IMR-90 (cell line): ENCODE results near the gene ITPKB. TPM values are rescaled to one million over a fixed set of nuclear protein-coding genes. Genes with fewer than 3 reads are reported as not detected.

Experiments
- ATAC-seq: fragments of 200-7000 bp; cut with Tn5 transposase; 2 replicates; pipeline ENCODE4 v1.9.1; 2020; ENCODE audit warnings: low read depth, mild to moderate bottlenecking, moderate library complexity
- BruUV-seq: library from RNA; stranded (reverse); fragments of 400-500 nt; replicated peaks from 2 replicates; lab custom pipeline; 2021; lab: Mats Ljungman, UMichigan
- CTCF ChIA-PET: fragments of 300-600 bp; formaldehyde crosslinking; extraction: SDS; loops from one replicate; lab custom pipeline; 2021; ENCODE audit warnings: antibody characterized with exemption; lab: Yijun Ruan, JAX
- POLR2A ChIA-PET: fragments of 300-600 bp; sonication (Branson Sonifier 250); formaldehyde crosslinking; loops from one replicate; lab custom pipeline; 2022; ENCODE audit warnings: antibody characterized with exemption; ENCODE audit not compliant: unreplicated experiment; lab: Charles Lee
- DNase-seq: peaks from one replicate; pipeline ENCODE4 v3.0.0; 2013
- H2AFZ ChIP-seq: replicated peaks from 2 replicates; pipeline ENCODE3; 2013; ENCODE audit warnings: low read length, mild to moderate bottlenecking; ENCODE audit not compliant: poor library complexity
- H2AK5ac ChIP-seq: 2 replicates; pipeline ENCODE4 v1.6.1; 2013; ENCODE audit warnings: low read depth, low read length, inconsistent platforms
- H2AK9ac ChIP-seq: replicated peaks from 2 replicates; pipeline ENCODE3; 2013; ENCODE audit warnings: mild to moderate bottlenecking, low read depth, low read length, moderate library complexity; ENCODE audit not compliant: poor library complexity
- H2BK120ac ChIP-seq: 2 replicates; pipeline ENCODE4 v1.6.1; 2013; ENCODE audit warnings: low read depth, low read length, inconsistent platforms
- H2BK15ac ChIP-seq: 3 replicates; pipeline ENCODE4 v1.6.1; 2013; ENCODE audit warnings: low read depth, low read length, inconsistent platforms
- H2BK20ac ChIP-seq: 2 replicates; pipeline ENCODE4 v1.6.1; 2013; ENCODE audit warnings: low read depth, mild to moderate bottlenecking, inconsistent platforms, low read length, moderate library complexity
- H2BK5ac ChIP-seq: 2 replicates; pipeline ENCODE4 v1.6.1; 2013; ENCODE audit warnings: mild to moderate bottlenecking, low read depth, low read length, inconsistent platforms; ENCODE audit not compliant: poor library complexity, severe bottlenecking
- H3K14ac ChIP-seq: replicated peaks from 2 replicates; pipeline ENCODE4 v1.6.1; 2013; ENCODE audit warnings: low read depth, low read length, inconsistent platforms
- H3K18ac ChIP-seq: 2 replicates; pipeline ENCODE4 v1.6.1; 2013; ENCODE audit warnings: low read depth, low read length, control low read depth
- H3K23ac ChIP-seq: 2 replicates; pipeline ENCODE4 v1.6.1; 2013; ENCODE audit warnings: low read depth, low read length, inconsistent platforms
- H3K27ac ChIP-seq: 2 replicates; pipeline ENCODE4 v1.5.1; 2013; ENCODE audit warnings: mild to moderate bottlenecking, control low read depth, low read length; ENCODE audit not compliant: insufficient read depth
- H3K27me3 ChIP-seq: 2 replicates; pipeline ENCODE4 v1.6.1; 2013; ENCODE audit warnings: low read length; ENCODE audit not compliant: control insufficient read depth, insufficient read depth
- H3K36me3 ChIP-seq: 2 replicates; pipeline ENCODE4 v1.6.1; 2013; ENCODE audit warnings: low read length, mixed read lengths; ENCODE audit not compliant: control insufficient read depth, insufficient read depth
- H3K4ac ChIP-seq: 2 replicates; pipeline ENCODE4 v1.6.1; 2013; ENCODE audit warnings: low read depth, low read length, inconsistent platforms
- H3K4me1 ChIP-seq: 2 replicates; pipeline ENCODE4 v1.6.1; 2013; ENCODE audit warnings: low read length, mixed read lengths; ENCODE audit not compliant: control insufficient read depth, insufficient read depth
- H3K4me2 ChIP-seq: 2 replicates; pipeline ENCODE4 v1.6.1; 2013; ENCODE audit warnings: low read depth, mild to moderate bottlenecking, control low read depth, low read length, moderate library complexity
- H3K4me3 ChIP-seq: 2 replicates; pipeline ENCODE4 v1.5.1; 2013; ENCODE audit warnings: low read depth, mild to moderate bottlenecking, control low read depth, low read length, moderate library complexity; ENCODE audit not compliant: insufficient read depth
- H3K56ac ChIP-seq: 2 replicates; pipeline ENCODE4 v1.6.1; 2013; ENCODE audit warnings: low read length, inconsistent platforms; ENCODE audit not compliant: insufficient read depth; ENCODE audit errors: extremely low read depth
- H3K79me1 ChIP-seq, 2 experiments: 2 replicates each; pipeline ENCODE4 v1.6.1; 2013; ENCODE audit warnings: low read length in 2 of 2, inconsistent platforms in 1 of 2, low read depth in 1 of 2
- H3K9ac ChIP-seq: 2 replicates; pipeline ENCODE4 v1.6.1; 2013; ENCODE audit warnings: low read depth, low read length, control low read depth
- H3K9me1 ChIP-seq: 2 replicates; pipeline ENCODE4 v1.6.1; 2013; ENCODE audit warnings: low read length, inconsistent platforms; ENCODE audit not compliant: insufficient read depth
- H3K9me3 ChIP-seq: 2 replicates; pipeline ENCODE4 v1.6.1; 2013; ENCODE audit warnings: low read length; ENCODE audit not compliant: control insufficient read depth, insufficient read depth
- H4K20me1 ChIP-seq: 2 replicates; pipeline ENCODE4 v1.6.1; 2013; ENCODE audit warnings: low read length, inconsistent platforms; ENCODE audit not compliant: insufficient read depth
- H4K5ac ChIP-seq: 2 replicates; pipeline ENCODE4 v1.6.1; 2013; ENCODE audit warnings: mild to moderate bottlenecking, low read depth, low read length, control low read depth
- H4K8ac ChIP-seq, 2 experiments: 2 replicates each; pipeline ENCODE4 v1.6.1; 2013; ENCODE audit warnings: low read depth in 2 of 2, low read length in 2 of 2, control low read depth in 1 of 2, inconsistent platforms in 1 of 2
- H4K91ac ChIP-seq: 2 replicates; pipeline ENCODE4 v1.6.1; 2013; ENCODE audit warnings: low read depth, low read length, inconsistent platforms; ENCODE audit not compliant: insufficient read depth
- BHLHE40 ChIP-seq: fragments of 150-350 bp; IDR thresholded peaks from 2 replicates; pipeline ENCODE4 v1.6.1; 2016; ENCODE audit warnings: mild to moderate bottlenecking, low read depth, low read length
- CEBPB ChIP-seq: IDR thresholded peaks from 2 replicates; pipeline ENCODE4 v1.6.1; 2012; ENCODE audit warnings: low read depth, low read length, improper control_type of control experiment
- CHD1 ChIP-seq: IDR thresholded peaks from 2 replicates; pipeline ENCODE4 v1.6.1; 2012; ENCODE audit warnings: low read depth, low read length, improper control_type of control experiment
- CTCF ChIP-seq: conservative IDR thresholded peaks from 2 replicates; pipeline ENCODE4 v1.5.1; 2012; ENCODE audit warnings: mild to moderate bottlenecking, low read depth, low read length, improper control_type of control experiment
- ELK1 ChIP-seq: fragments of 150-350 bp; IDR thresholded peaks from 2 replicates; pipeline ENCODE4 v1.6.1; 2016; ENCODE audit warnings: low read depth, mild to moderate bottlenecking, low read length, moderate library complexity, borderline replicate concordance
- FOS ChIP-seq: fragments of 150-350 bp; IDR thresholded peaks from 2 replicates; pipeline ENCODE4 v1.6.1; 2016; ENCODE audit warnings: low read depth, low read length
- MAFK ChIP-seq: IDR thresholded peaks from 2 replicates; pipeline ENCODE4 v1.6.1; 2012; ENCODE audit warnings: low read depth, low read length, improper control_type of control experiment
- MAZ ChIP-seq: IDR thresholded peaks from 2 replicates; pipeline ENCODE4 v1.6.1; 2012; ENCODE audit warnings: low read depth, mild to moderate bottlenecking, low read length, improper control_type of control experiment, moderate library complexity, borderline replicate concordance
- MXI1 ChIP-seq: IDR thresholded peaks from 2 replicates; pipeline ENCODE4 v1.6.1; 2012; ENCODE audit warnings: low read depth, mild to moderate bottlenecking, low read length, moderate library complexity, borderline replicate concordance
- NFE2L2 ChIP-seq: fragments of 150-350 bp; IDR thresholded peaks from 2 replicates; pipeline ENCODE4 v1.6.1; 2016; ENCODE audit warnings: low read depth, mild to moderate bottlenecking, low read length
- POLR2A ChIP-seq: IDR thresholded peaks from 2 replicates; pipeline ENCODE4 v1.6.1; 2012; ENCODE audit warnings: mild to moderate bottlenecking, low read depth, low read length
- RAD21 ChIP-seq: IDR thresholded peaks from 2 replicates; pipeline ENCODE4 v1.6.1; 2012; ENCODE audit warnings: low read length, improper control_type of control experiment
- RCOR1 ChIP-seq: IDR thresholded peaks from 2 replicates; pipeline ENCODE4 v1.6.1; 2012; ENCODE audit warnings: mild to moderate bottlenecking, low read length, improper control_type of control experiment; ENCODE audit not compliant: insufficient replicate concordance
- RFX5 ChIP-seq: IDR thresholded peaks from 2 replicates; pipeline ENCODE4 v1.8.0; 2012; ENCODE audit warnings: low read depth, mild to moderate bottlenecking, low read length, moderate library complexity
- SMC3 ChIP-seq: fragments of 150-350 bp; IDR thresholded peaks from 2 replicates; pipeline ENCODE4 v1.6.1; 2016; ENCODE audit warnings: low read depth, mild to moderate bottlenecking, antibody characterized with exemption, low read length, moderate library complexity
- USF2 ChIP-seq: fragments of 150-350 bp; IDR thresholded peaks from 2 replicates; pipeline ENCODE4 v1.6.1; 2017; ENCODE audit warnings: mild to moderate bottlenecking, antibody characterized with exemption, low read length, low read depth
- dilution Hi-C: fragments of 300-500 bp; cut with HindIII; formaldehyde crosslinking; loops from one replicate; pipeline ENCODE4 v1.14.3; 2018; ENCODE audit warnings: low sequenced_read_pairs; ENCODE audit not compliant: unreplicated experiment
- in situ Hi-C: fragments of 300-500 bp; cut with MboI; formaldehyde crosslinking; loops from 3 replicates; pipeline ENCODE4 v1.14.3; 2019; ENCODE audit warnings: low sequenced_read_pairs, inconsistent platforms, mixed read lengths
- intact Hi-C: fragments of 100-400 bp; cut with micrococcal nuclease; formaldehyde crosslinking; loops from 2 replicates; pipeline ENCODE4 v1.10.0; 2022
- polyA plus RNA-seq, 3 experiments: library from polyadenylated mRNA; depleted of rRNA; stranded (reverse); fragments of >200 nt; gene quantifications; 2 replicates each; pipeline ENCODE4 v1.2.3, GENCODE V29; 2012; ENCODE audit warnings: low replicate concordance in 1 of 3
- total RNA-seq: library from RNA; depleted of rRNA; stranded (reverse); fragments of >200 nt; gene quantifications from 2 replicates; pipeline ENCODE4 v1.2.3, GENCODE V29; 2012

ITPKB gene
- total and polyA plus RNA-seq, 2 of the 4 experiments (the other 2 are of a cell fraction): 0.72 to 1.4 TPM

GRCh38 chr1:226599636-226600238, 139.3 kb downstream of the ITPKB start:
- Histone ChIP-seq H3K23ac (no peak overlapping the region), H3K9ac (no peak overlapping the region), H2BK15ac (no peak overlapping the region), H3K4me2 (no peak overlapping the region), H3K14ac (no peak overlapping the region), H3K9me3 (no peaks in the 10 kb centered on the region), H3K18ac (no peak overlapping the region), H4K5ac (no peak overlapping the region), H4K91ac (no peak overlapping the region), H3K9me1 (no peaks in the 10 kb centered on the region), H2AFZ (no peak overlapping the region), H4K8ac (no peak overlapping the region), H3K27ac (no peak overlapping the region), H3K79me1 (no peaks in the 10 kb centered on the region), H2BK20ac (no peak overlapping the region), H2AK9ac (no peak overlapping the region), H3K4me3 (no peak overlapping the region), H3K27me3 (peaks cover 8% of the 10 kb centered on the region; the same call in 1 of the 2 replicates), H2BK120ac (no peak overlapping the region), H3K36me3 (no peaks in the 10 kb centered on the region), H2BK5ac (no peak overlapping the region), H4K20me1 (no peaks in the 10 kb centered on the region), H3K4ac (no peak overlapping the region), H3K56ac (no peak overlapping the region), H3K4me1 (peaks cover 4% of the 10 kb centered on the region; the same call in 1 of the 2 replicates), H2AK5ac (no peak overlapping the region)
- no peak for DNase-seq
- BruUV-seq: no TSS peak
- TF ChIP-seq RAD21 (no peak), CTCF (no peak), ELK1 (no peak), FOS (no peak), MAZ (no peak), CEBPB (no peak), RFX5 (no peak), SMC3 (no peak), CHD1 (no peak), MAFK (no peak), USF2 (no peak), BHLHE40 (no peak), RCOR1 (no peak), NFE2L2 (no peak), POLR2A (no peak), MXI1 (no peak)
- no peak for ATAC-seq
- in situ Hi-C loops (no loop called here), intact Hi-C loops (no loop called here), dilution Hi-C loops (no loop called here)
- ChIA-PET POLR2A (no interaction called here), CTCF (no interaction called here)
